Measurements from ENCODE around the gene FAM170B.
A peak's percentile ranks its signal among the peaks of the same experiment; 100 is the strongest.

The FAM170B gene

DNA sequence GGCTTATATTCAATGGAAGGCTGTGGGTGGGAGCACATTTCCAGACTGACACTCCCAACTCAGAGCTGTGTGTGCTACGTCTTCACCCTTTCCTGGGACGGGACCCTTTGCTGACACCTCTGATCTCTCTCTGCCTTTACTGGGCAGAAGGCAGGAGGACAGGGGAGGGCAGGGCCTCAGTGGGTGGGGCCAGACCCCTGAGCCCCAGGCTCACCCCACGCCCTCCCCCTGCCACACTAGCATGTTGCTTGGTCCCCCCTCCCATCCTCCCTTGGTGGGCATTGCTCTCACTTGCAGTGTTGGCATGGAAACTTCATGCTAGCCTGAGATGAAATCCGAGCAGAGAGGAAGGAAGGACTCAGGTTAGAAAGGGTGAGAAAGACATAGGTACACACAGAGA is 36.0 kb upstream of the FAM170B start:
- no peak for DNase-seq (ENCODE audit: low read depth in 2 of 2)

- DNase-seq (ENCODE audit: low read depth in 2 of 2), result no peak
These were observed 35.1 kb upstream of the FAM170B start for GRCh38 chr10:49168831-49169500.

GRCh38 chr10:49168171-49168540 is 34.3 kb upstream of the FAM170B start:
- no peak for DNase-seq (ENCODE audit: low read depth in 2 of 2)

DNA sequence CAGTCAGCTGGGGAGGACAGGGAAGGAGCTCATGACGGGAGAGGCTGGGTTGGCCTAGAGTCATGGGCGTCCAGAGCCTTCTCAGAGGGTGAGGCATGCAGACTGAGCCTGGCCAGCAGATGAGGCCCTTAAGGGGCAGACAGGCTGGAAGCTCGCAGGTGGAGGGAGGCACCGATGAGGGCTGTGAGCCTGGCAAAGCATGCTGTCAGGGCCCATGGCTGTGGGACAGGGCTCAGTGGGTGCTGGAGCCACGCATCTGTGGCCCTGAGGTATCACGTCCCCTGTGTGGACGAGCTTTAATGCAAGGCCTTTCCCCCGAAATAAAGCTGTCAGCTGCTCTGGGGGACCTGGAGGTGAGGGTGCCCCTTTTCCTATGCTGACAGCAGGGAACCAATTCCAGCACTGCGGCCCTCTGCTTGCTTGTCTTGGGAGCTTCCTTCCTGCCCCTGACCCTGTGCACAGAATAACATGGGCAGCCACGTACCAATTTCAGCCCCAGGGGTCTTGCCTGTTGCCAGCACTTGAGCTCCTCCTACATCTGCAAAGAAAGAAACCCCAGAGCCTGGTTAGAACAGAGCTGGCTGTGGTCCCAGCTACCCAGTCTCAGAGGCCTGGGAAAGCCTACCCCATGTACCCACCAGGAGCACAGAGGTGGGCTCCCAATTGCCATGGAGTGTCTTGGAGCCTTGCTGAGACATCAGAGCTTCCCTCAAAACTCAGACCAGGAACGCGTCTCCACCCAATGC is 33.8 kb upstream of the FAM170B start:
- no peak for DNase-seq (ENCODE audit: low read depth in 2 of 2)

DNA sequence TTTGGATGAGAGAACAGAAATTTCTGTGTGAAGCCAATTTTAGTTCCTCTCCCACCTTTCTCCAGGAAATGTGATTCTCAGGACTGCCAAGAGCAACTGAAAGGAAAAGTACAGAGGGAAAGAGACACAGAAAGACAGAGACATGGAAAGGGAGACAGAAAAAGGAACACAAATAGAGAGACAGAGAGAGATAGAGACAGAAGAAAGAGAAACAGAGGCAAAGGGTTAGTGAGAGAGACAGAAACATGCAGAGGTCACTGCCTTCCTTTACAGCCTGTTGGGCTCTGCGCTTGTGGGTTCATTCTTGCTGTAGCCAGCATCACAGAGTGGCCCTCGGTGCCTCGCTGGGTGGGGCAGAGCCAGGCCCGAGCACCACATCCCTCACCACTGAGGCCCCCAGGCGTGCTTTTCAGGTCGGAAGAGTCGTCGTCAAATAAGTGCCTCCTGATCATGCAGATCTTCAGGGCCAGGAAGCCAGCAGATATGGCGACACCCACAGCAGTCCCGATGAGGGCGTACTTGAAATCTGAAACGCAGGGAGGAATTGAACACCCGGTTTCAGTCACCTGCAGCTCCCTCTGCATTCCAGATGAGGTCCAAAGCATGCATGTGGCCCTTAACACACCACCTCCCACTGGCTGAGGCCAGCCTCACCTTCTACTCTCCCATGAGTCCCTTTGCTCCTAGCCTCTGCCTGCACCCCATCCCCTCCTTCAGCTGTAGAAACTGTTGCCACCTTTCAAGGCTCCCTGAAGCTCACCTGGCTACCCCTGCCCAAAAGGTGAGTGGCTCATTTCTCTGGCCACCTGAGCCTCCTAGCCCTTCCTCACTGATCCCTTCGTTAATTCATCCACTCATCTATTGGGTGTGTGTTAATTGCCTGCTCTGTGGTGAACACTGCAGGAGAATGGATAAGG is 32.9 kb upstream of the FAM170B start:
- no peak for DNase-seq (ENCODE audit: low read depth in 2 of 2)

GRCh38 chr10:49165821-49166483 is 32.1 kb upstream of the FAM170B start:
- DNase-seq (ENCODE audit: low read depth in 2 of 2), result no peak

DNA sequence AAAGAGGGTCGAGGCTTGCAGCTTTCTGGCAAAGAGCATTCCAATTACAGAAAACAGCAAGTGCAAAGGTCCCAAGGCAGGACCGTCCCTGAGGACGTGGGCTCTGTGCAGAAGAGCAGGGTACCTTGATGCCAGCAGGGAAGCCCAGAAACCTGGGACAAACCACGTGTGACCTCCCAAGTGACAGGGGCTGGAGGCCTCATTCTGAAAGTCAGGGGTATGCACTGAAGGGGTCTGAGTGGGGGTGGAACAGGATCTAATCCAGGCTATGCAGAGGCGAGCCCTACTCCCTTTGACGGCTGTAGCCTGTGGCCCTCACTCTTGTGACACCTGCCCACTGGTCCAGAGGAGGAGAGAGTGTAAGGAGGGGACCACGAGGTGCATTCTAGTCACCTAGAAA is 31.4 kb upstream of the FAM170B start:
- no peak for DNase-seq (ENCODE audit: low read depth in 2 of 2)

GRCh38 chr10:49164559-49165188 is 30.9 kb upstream of the FAM170B start:
- peak; percentile 28 for DNase-seq (ENCODE audit: low read depth in 2 of 2)

DNA sequence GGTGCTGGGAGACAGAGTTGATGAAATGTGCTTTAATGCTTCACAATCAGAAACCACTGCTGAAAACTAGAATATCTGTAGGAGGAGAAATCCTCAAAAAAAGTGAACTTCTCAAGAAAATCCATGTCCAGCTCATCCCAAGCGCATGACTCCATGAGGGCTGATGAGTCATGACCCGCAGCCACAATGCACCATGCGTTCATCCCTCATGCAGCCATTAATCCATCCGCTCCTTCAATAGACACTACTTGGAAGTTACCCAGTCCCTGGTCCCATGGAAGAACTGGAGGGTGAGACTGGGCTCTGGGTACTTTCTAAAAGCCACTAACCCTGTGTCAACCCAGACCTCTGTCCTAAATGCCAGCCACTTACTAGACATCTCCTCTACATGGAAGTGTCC is 29.9 kb upstream of the FAM170B start:
- DNase-seq (ENCODE audit: low read depth in 2 of 2), result no peak

GRCh38 chr10:49162761-49163310 is 29.0 kb upstream of the FAM170B start:
- no peak for DNase-seq (ENCODE audit: low read depth in 2 of 2)

GRCh38 chr10:49162063-49162462 is 28.2 kb upstream of the FAM170B start:
- DNase-seq (ENCODE audit: low read depth in 2 of 2), result no peak

- DNase-seq (ENCODE audit: low read depth in 2 of 2), result no peak
These were observed 27.7 kb upstream of the FAM170B start for GRCh38 chr10:49161411-49161997.

GRCh38 chr10:49160814-49161213 is 27.0 kb upstream of the FAM170B start:
- no peak for DNase-seq (ENCODE audit: low read depth in 2 of 2)

GRCh38 chr10:49160110-49160509 is 26.3 kb upstream of the FAM170B start:
- no peak for DNase-seq (ENCODE audit: low read depth in 2 of 2)

- DNase-seq (ENCODE audit: low read depth in 2 of 2), result no peak
These were observed 25.1 kb upstream of the FAM170B start for GRCh38 chr10:49158915-49159314.

DNA sequence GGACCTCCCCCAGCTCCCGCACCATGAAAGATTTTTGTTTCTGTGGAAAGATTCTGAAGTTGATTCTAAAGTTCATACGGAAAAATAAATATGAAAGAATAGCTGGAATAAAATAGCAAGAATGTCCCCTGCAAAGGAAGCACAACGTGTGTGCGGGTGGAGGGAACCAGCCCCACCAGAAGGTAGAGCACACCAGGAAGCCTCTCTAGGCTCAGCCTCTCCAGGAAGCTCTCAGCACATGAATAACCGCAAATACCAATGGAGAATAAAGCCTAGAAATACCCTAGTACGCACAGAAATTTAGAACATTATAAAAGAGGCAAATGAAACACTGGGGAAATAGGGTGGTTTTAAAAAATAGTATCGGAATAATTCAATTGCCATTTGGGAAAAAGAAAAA is 24.6 kb upstream of the FAM170B start:
- DNase-seq (ENCODE audit: low read depth in 2 of 2), result no peak

GRCh38 chr10:49157229-49157628 is 23.4 kb upstream of the FAM170B start:
- DNase-seq (ENCODE audit: low read depth in 2 of 2), result no peak

DNA sequence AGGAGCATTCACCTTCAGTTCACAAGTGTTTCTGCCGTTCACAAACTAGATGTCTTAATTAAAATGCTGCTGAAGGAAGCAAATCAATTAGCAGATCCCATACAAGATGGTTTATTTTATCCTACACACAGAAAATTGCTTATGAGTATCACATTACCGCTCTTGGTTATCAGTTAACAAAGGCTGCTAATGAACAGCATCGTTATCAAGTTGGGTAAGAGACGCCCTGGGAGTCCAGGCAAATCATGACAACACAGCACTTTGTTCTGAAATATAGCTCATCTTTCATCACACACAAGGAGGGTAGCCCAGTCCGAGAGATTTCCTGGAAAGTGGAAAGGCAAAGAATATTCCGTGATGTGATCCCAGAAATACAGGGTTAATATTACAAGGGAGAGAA is 20.8 kb upstream of the FAM170B start:
- no peak for DNase-seq (ENCODE audit: low read depth in 2 of 2)

DNA sequence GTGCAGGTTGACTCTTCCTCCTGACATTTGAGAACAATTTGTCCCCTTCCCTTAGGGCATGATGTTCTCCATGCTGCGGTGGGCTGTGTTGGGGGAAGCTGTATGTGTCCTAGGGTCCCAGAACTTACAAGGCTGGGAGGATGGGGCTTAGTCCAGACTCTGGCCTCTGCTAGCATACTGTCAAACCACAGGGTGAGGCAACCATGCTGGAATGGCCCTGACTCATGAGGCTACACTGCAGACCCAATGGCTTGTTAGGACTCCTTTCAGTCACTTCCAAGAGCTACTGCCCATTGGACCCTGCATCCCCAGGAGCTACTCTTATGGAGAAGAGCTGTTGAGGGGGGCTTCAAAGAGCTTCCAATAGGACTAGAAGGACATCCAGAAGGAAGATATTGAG is 20.1 kb upstream of the FAM170B start:
- DNase-seq (ENCODE audit: low read depth in 2 of 2), result no peak

GRCh38 chr10:49153115-49153514 is 19.3 kb upstream of the FAM170B start:
- DNase-seq (ENCODE audit: low read depth in 2 of 2), result no peak

- no peak for DNase-seq (ENCODE audit: low read depth in 2 of 2)
These were observed 18.8 kb upstream of the FAM170B start for GRCh38 chr10:49152663-49153062.

Data from stimulated activated CD8-positive, alpha-beta memory T cell treated with anti-CD3 and anti-CD28 coated beads, Interleukin-15, amount 100 ng/mL, for 48 hours (primary cell).